Parathyroid adenoma (tissue), 2 donors: ENCODE measurements around the gene PLPP7.
"Not testable (repeated sequence)": the region's sequence is repeated elsewhere in the genome, so short reads cannot be mapped to it uniquely, and the experiment has no call there.

Experiments used
- H2AFZ ChIP-seq: fragments of 300-600 bp; sonication (generic); one replicate; pipeline ENCODE4 v1.7.0; 2017; ENCODE audit warnings: antibody characterized with exemption, mild to moderate bottlenecking
- H3K27ac ChIP-seq: fragments of 300-600 bp; sonication (generic); one replicate; pipeline ENCODE4 v1.7.0; 2017
- H3K27me3 ChIP-seq: fragments of 300-600 bp; sonication (generic); one replicate; pipeline ENCODE4 v1.7.0; 2017; ENCODE audit warnings: low read length; ENCODE audit not compliant: control insufficient read depth, insufficient read depth
- H3K36me3 ChIP-seq: fragments of 300-600 bp; sonication (generic); one replicate; pipeline ENCODE4 v1.7.0; 2017; ENCODE audit warnings: low read length; ENCODE audit not compliant: control insufficient read depth, insufficient read depth
- H3K4me1 ChIP-seq: fragments of 300-600 bp; sonication (generic); one replicate; pipeline ENCODE4 v1.7.0; 2017; ENCODE audit warnings: control low read depth
- H3K4me2 ChIP-seq: fragments of 300-600 bp; sonication (generic); one replicate; pipeline ENCODE4 v1.7.0; 2017; ENCODE audit warnings: low read length
- H3K4me3 ChIP-seq: fragments of 300-600 bp; sonication (generic); one replicate; pipeline ENCODE4 v1.7.0; 2017; ENCODE audit warnings: low read depth, low read length
- H3K79me2 ChIP-seq: fragments of 300-600 bp; sonication (generic); one replicate; pipeline ENCODE4 v1.7.0; 2017; ENCODE audit warnings: control low read depth
- H3K9ac ChIP-seq: fragments of 300-600 bp; sonication (generic); one replicate; pipeline ENCODE4 v1.7.0; 2017; ENCODE audit warnings: mild to moderate bottlenecking
- H3K9me3 ChIP-seq: fragments of 300-600 bp; sonication (generic); one replicate; pipeline ENCODE4 v1.7.0; 2017; ENCODE audit warnings: low read length; ENCODE audit not compliant: control insufficient read depth
- TF ChIP-seq, protein P1 (sequence below): fragments of 300-600 bp; sonication (generic); IDR thresholded peaks from one replicate; pipeline ENCODE4 v1.7.0; 2017; ENCODE audit warnings: antibody characterized with exemption, mild to moderate bottlenecking
- donor health status: primary hyperparathyroidism.

Gene PLPP7

DNA sequence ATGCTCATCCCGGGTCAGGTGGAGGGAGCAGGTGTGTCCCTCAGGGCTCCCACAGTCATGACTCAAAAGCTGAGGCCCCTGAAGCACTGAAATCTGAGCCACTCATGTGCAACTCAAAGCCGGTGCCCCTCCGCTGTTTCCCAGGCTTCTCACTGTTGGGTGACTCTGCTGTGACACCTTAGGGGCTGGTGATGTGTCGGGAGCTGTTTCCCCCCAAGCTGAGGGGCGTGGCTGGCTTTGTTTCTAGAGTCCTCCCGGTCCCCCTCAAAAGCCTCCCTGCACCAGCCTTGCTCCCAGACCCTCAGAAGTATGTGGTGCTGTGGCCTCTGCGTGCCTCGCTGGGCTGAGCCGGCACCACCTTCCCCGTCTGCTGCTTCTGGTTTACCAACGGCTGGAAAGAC is 39.7 kb downstream of the PLPP7 start:
- Histone ChIP-seq H2AFZ (no peak overlapping the region), H3K9ac (no peak overlapping the region), H3K27me3 (no peaks in the 10 kb centered on the region), H3K9me3 (no peaks in the 10 kb centered on the region), H3K27ac (no peak overlapping the region), H3K36me3 (no peaks in the 10 kb centered on the region), H3K79me2 (no peaks in the 10 kb centered on the region), H3K4me1 (no peaks in the 10 kb centered on the region), H3K4me2 (no peak overlapping the region), H3K4me3 (no peak overlapping the region)
- TF ChIP-seq, protein P1, sequence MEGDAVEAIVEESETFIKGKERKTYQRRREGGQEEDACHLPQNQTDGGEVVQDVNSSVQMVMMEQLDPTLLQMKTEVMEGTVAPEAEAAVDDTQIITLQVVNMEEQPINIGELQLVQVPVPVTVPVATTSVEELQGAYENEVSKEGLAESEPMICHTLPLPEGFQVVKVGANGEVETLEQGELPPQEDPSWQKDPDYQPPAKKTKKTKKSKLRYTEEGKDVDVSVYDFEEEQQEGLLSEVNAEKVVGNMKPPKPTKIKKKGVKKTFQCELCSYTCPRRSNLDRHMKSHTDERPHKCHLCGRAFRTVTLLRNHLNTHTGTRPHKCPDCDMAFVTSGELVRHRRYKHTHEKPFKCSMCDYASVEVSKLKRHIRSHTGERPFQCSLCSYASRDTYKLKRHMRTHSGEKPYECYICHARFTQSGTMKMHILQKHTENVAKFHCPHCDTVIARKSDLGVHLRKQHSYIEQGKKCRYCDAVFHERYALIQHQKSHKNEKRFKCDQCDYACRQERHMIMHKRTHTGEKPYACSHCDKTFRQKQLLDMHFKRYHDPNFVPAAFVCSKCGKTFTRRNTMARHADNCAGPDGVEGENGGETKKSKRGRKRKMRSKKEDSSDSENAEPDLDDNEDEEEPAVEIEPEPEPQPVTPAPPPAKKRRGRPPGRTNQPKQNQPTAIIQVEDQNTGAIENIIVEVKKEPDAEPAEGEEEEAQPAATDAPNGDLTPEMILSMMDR, result no peak

DNA sequence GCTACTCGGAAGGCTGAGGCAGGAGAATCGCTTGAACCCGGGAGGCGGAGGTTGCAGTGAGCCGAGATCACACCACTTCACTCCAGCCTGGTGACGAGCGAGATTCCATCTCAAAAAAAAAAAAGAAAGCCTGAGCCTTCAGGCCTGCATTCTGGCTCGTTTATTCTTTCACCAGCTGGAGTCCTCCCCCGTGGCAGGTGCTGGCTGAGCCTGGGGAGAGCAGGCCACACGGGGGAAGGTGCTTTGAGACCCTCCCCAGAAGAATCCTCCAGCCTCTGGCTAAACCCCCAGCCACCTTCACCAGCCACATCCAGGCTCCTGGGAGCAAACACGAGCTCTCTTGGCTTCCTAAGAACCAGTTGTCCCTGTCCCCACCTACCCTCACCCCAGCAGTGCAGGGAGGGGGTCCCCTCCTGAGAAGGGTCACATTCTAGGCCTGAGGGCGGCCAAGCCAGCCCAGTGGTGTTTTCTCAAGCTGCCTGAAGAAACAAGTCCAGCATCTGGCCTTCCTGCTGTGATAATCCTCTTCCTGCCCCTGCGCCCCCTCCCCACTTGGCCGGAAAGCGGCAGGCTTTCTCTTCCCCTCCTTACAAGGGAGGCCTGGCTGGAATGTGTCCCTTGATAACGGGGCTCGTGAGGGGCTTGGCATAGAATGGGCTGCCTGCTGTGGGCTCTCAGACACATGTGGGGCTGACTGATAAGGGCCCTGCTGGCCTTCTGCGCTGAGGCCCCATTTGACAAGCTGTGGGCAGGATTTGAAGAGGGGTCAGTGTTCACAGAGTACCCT is 41.5 kb downstream of the PLPP7 start:
- Histone ChIP-seq H3K9ac (no peak overlapping the region), H3K4me3 (no peak overlapping the region), H3K9me3 (no peaks in the 10 kb centered on the region), H3K4me2 (no peak overlapping the region), H3K27ac (no peak overlapping the region), H3K36me3 (no peaks in the 10 kb centered on the region), H3K4me1 (no peaks in the 10 kb centered on the region), H3K27me3 (no peaks in the 10 kb centered on the region), H2AFZ (no peak overlapping the region), H3K79me2 (no peaks in the 10 kb centered on the region)
- TF ChIP-seq, protein P1, result no peak

DNA sequence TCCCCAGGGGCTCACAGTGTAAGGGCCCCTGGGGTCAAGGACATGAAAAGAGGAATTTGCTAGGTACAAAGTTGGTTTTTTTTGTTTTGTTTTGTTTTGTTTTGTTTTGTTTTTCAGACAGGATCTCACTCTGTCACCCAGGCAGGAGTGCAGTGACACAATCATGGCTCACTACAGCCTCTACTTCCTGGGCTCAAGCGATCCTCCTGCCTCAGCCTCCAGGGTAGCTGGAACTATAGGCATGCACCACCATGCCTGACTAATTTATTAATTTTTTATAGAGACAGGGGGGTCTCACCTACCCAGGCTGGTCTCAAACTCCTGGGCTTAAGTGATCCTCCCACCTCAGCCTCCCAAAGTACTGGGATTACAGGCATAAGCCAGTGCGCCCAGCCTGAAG is 42.5 kb downstream of the PLPP7 start:
- not testable (repeated sequence) for H3K4me2 ChIP-seq, H3K27ac ChIP-seq, H3K4me3 ChIP-seq, H3K27me3 ChIP-seq, H3K79me2 ChIP-seq, H3K36me3 ChIP-seq, H2AFZ ChIP-seq, H3K4me1 ChIP-seq, H3K9me3 ChIP-seq, H3K9ac ChIP-seq

DNA sequence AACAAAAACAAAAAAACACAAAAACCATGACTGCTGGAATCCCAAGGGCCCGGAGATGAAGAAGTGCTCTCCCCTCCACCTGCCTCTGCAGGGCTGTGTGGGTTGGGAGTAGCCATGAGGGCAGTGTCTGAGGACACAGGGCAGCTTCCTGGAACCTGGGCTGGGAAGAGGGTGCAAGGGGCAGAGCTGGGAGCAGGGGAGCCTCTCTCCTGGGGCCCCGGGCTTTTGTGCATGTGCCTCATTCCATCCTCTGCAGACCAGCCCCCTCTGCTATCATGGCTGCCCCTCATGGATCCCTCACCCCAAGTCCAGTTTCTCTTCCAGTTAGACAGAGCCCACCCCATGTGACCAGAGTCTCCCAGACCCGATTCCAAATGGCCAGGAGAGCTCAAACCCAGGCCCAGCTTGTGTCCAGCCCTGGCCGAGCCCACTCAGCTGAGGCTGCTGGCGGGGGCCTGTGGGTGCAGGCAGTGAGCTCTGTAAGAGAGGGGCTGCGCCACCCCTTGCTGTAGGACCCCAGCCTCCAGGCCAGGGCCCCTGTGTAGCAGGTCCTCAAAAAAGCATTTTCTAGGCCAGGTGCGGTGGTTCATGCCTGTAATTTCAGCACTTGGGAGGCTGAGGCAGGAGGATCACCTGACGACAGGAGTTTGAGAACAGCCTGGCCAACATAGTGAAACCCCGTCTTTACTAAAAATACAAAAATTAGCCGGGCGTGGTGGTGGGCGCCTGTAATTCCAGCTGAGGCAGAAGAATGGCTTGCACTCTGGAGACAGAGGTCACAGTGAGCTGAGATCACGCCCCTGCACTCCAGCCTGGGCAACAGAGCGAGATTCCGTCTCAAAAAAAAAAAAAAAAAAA is 44.5 kb downstream of the PLPP7 start:
- no peaks in the 10 kb centered on the region for H3K9me3 ChIP-seq
- no peak overlapping the region for H3K9ac ChIP-seq
- no peak overlapping the region for H3K4me3 ChIP-seq
- no peaks in the 10 kb centered on the region for H3K27me3 ChIP-seq
- H3K4me2 ChIP-seq, result no peak overlapping the region
- no peaks in the 10 kb centered on the region for H3K79me2 ChIP-seq
- TF ChIP-seq, protein P1, result no peak
- no peaks in the 10 kb centered on the region for H3K36me3 ChIP-seq
- no peaks in the 10 kb centered on the region for H3K4me1 ChIP-seq
- H3K27ac ChIP-seq, result no peak overlapping the region
- H2AFZ ChIP-seq, result no peak overlapping the region

DNA sequence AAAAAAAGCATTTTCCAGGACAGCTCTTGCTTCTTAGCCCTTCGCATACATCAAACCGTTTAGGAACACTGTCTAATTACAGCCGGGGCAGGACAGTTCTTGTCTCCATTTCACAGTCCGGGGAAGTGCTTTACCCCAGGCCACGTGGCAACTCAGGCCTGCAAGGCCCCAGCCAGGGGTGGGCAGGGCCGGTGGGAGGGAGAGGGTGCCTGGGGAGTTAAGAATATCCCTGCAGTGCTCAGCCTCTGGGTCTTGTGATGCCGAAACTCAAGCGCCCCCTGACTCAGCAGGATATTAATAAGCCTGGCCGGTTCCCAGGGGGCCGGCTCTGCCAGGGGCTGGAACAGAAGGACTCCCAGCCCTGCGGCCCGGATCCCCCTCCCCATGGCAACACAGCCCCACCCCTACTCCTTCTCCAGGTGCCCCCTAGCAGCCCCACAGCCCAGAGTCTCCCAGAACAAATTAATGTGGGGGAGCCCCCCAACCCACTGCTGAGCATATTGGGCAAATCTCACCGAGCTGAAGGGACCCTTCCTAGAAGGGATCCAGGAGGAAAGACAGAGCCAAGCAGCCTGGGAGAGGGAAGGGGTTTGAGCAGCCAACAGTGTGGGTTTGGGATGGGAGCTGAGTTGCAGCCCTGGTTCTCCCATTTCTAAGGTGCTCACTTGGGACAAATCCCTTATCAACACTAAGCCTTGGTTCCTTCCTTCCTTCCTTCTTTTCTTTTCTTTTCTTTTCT is 45.3 kb downstream of the PLPP7 start:
- Histone ChIP-seq H3K4me3 (no peak overlapping the region), H3K36me3 (no peaks in the 10 kb centered on the region), H3K9me3 (no peaks in the 10 kb centered on the region), H2AFZ (no peak overlapping the region), H3K4me1 (no peaks in the 10 kb centered on the region), H3K4me2 (no peak overlapping the region), H3K9ac (no peak overlapping the region), H3K27me3 (no peaks in the 10 kb centered on the region), H3K27ac (no peak overlapping the region), H3K79me2 (no peaks in the 10 kb centered on the region)
- TF ChIP-seq, protein P1, result no peak
